GM12878 (cell line): Measurements from ENCODE around the gene WBP11. TPM values are rescaled to one million over a fixed set of nuclear protein-coding genes. Genes with fewer than 3 reads are reported as not detected.

Experiments
- ATAC-seq: fragments of 200-7000 bp; cut with Tn5 transposase; 3 replicates; pipeline ENCODE4 v1.9.1; 2020; ENCODE audit warnings: mild to moderate bottlenecking, moderate library complexity
- BruUV-seq: library from RNA; stranded (reverse); fragments of 400-500 nt; replicated peaks from 2 replicates; lab custom pipeline; 2021; lab: Mats Ljungman, UMichigan
- CTCF ChIA-PET: fragments of 300-600 bp; sonication (Branson Sonifier 250); formaldehyde crosslinking; extraction: SDS; loops from one replicate; lab custom pipeline; 2021; ENCODE audit warnings: inconsistent platforms; lab: Yijun Ruan, JAX
- POLR2A ChIA-PET: fragments of 350-600 bp; formaldehyde crosslinking; extraction: SDS; loops from one replicate; lab custom pipeline; 2021; ENCODE audit warnings: inconsistent platforms; lab: Charles Lee
- RAD21 ChIA-PET: fragments of 300-600 bp; sonication (Branson Sonifier 250); formaldehyde crosslinking; loops from one replicate; lab custom pipeline; 2023; ENCODE audit warnings: antibody characterized with exemption; ENCODE audit not compliant: unreplicated experiment; lab: Charles Lee
- SMC1A ChIA-PET: fragments of 300-600 bp; sonication (Branson Sonifier 250); formaldehyde crosslinking; loops from one replicate; lab custom pipeline; 2023; ENCODE audit not compliant: unreplicated experiment, uncharacterized antibody; lab: Charles Lee
- DNase-seq: peaks from one replicate; pipeline ENCODE4 v3.0.0-alpha.2; 2011; ENCODE audit warnings: low read depth, low spot score
- FAIRE-seq: peaks from 3 replicates; lab custom pipeline; 2011; peaks lifted over from hg19 to GRCh38; lab: Jason Lieb, UNC
- H2AFZ ChIP-seq: 2 replicates; pipeline ENCODE4 v1.6.0; 2011; ENCODE audit warnings: low read depth, low read length, control low read depth; ENCODE audit not compliant: control insufficient read depth
- H3K27ac ChIP-seq: 2 replicates; pipeline ENCODE4 v1.5.1; 2011; ENCODE audit warnings: control low read depth; ENCODE audit not compliant: control insufficient read depth, insufficient read depth
- H3K27me3 ChIP-seq, 2 experiments: replicated peaks in 1 of 2; 2 replicates each; pipeline versions ENCODE4 v1.6.0 to v1.6.1; 2011; ENCODE audit warnings: low read length in 1 of 2; ENCODE audit not compliant: control insufficient read depth in 2 of 2, insufficient read depth in 2 of 2
- H3K36me3 ChIP-seq, 2 experiments: 2 replicates each; pipeline ENCODE4 v1.5.1; 2011; ENCODE audit warnings: low read length in 1 of 2; ENCODE audit not compliant: control insufficient read depth in 2 of 2, insufficient read depth in 2 of 2
- H3K4me1 ChIP-seq: 2 replicates; pipeline ENCODE4 v1.6.1; 2011; ENCODE audit warnings: mild to moderate bottlenecking, low read length, moderate library complexity, mixed read lengths; ENCODE audit not compliant: control insufficient read depth, insufficient read depth
- H3K4me2 ChIP-seq: 2 replicates; pipeline ENCODE4 v1.6.0; 2011; ENCODE audit warnings: control low read depth; ENCODE audit not compliant: control insufficient read depth, insufficient read depth
- H3K4me3 ChIP-seq: fragments of 200-600 bp; sonication (generic); 2 replicates; pipeline ENCODE4 v1.5.1; 2016
- H3K79me2 ChIP-seq: 2 replicates; pipeline ENCODE4 v1.6.0; 2011; ENCODE audit warnings: low read length; ENCODE audit not compliant: control insufficient read depth, insufficient read depth
- H3K9ac ChIP-seq: 2 replicates; pipeline ENCODE4 v1.8.0; 2011; ENCODE audit warnings: low read length, control low read depth, mixed read lengths; ENCODE audit not compliant: control insufficient read depth, insufficient read depth
- H3K9me3 ChIP-seq: replicated peaks from 3 replicates; pipeline ENCODE4 v1.5.1; 2011; ENCODE audit warnings: mild to moderate bottlenecking, low read length; ENCODE audit not compliant: control insufficient read depth, insufficient read depth
- H4K20me1 ChIP-seq: 2 replicates; pipeline ENCODE4 v1.6.0; 2011; ENCODE audit not compliant: control insufficient read depth, insufficient read depth
- ASH2L ChIP-seq: fragments of 300-600, 200-600 bp; sonication (generic); IDR thresholded peaks from 2 replicates; pipeline ENCODE4 v1.6.1; 2017; ENCODE audit warnings: low read depth, mild to moderate bottlenecking, borderline replicate concordance
- CHD2 ChIP-seq: IDR thresholded peaks from 2 replicates; pipeline ENCODE4 v1.6.1; 2011; ENCODE audit warnings: low read depth, low read length, improper control_type of control experiment, borderline replicate concordance
- EGR1 ChIP-seq, 2 experiments: IDR thresholded peaks; 1 replicate in 1 of 2; 2 replicates in 1 of 2; pipeline ENCODE4 v1.6.1; 2011 to 2012; ENCODE audit warnings: low read depth in 2 of 2, low read length in 2 of 2, borderline replicate concordance in 1 of 2, mild to moderate bottlenecking in 1 of 2, moderate library complexity in 1 of 2
- ESRRA ChIP-seq: IDR thresholded peaks from 2 replicates; pipeline ENCODE4 v1.6.1; 2012; ENCODE audit warnings: mild to moderate bottlenecking, low read length, improper control_type of control experiment
- GATAD2B ChIP-seq: fragments of 450-650 bp; conservative IDR thresholded peaks from 2 replicates; pipeline ENCODE4 v1.6.1; 2017; ENCODE audit warnings: low read depth, mild to moderate bottlenecking, moderate library complexity
- HDAC2 ChIP-seq: fragments of 200-600 bp; sonication (generic); IDR thresholded peaks from 2 replicates; pipeline ENCODE4 v1.6.1; 2017
- LARP7 ChIP-seq: fragments of 450-650 bp; IDR thresholded peaks from 2 replicates; pipeline ENCODE4 v1.6.1; 2017; ENCODE audit warnings: mild to moderate bottlenecking
- NBN ChIP-seq: fragments of 450-650 bp; IDR thresholded peaks from 2 replicates; pipeline ENCODE4 v1.6.1; 2016
- RCOR1 ChIP-seq: conservative IDR thresholded peaks from 2 replicates; pipeline ENCODE4 v1.6.1; 2012; ENCODE audit warnings: low read depth, low read length, improper control_type of control experiment
- RFX5 ChIP-seq: IDR thresholded peaks from 2 replicates; pipeline ENCODE4 v1.6.1; 2011; ENCODE audit warnings: low read depth, low read length, improper control_type of control experiment
- SIX5 ChIP-seq: IDR thresholded peaks from 2 replicates; pipeline ENCODE4 v1.6.1; 2011; ENCODE audit warnings: mild to moderate bottlenecking, low read depth, low read length, moderate library complexity; ENCODE audit not compliant: severe bottlenecking
- TARDBP ChIP-seq: IDR thresholded peaks from 2 replicates; pipeline ENCODE4 v1.6.1; 2016; ENCODE audit warnings: borderline replicate concordance
- ZNF384 ChIP-seq: IDR thresholded peaks from 2 replicates; pipeline ENCODE4 v1.6.1; 2012; ENCODE audit warnings: low read depth, mild to moderate bottlenecking, low read length, improper control_type of control experiment, borderline replicate concordance
- WGBS: methylation state at CpG from one replicate; pipeline ENCODE4 v1.1.6; 2016; ENCODE audit warnings: low lambda C conversion rate; ENCODE audit not compliant: insufficient replicate concordance, insufficient coverage; ENCODE audit errors: missing lambda C conversion rate; 5-methylcytosine and 5-hydroxymethylcytosine counted together
- in situ Hi-C: fragments of 300-500 bp; cut with MboI; formaldehyde crosslinking; loops from 9 replicates; pipeline ENCODE4 v1.14.3; 2018; ENCODE audit warnings: mixed read lengths
- intact Hi-C: fragments of 100-400 bp; cut with micrococcal nuclease; formaldehyde crosslinking; loops from one replicate; pipeline ENCODE4 v1.14.2; 2022; ENCODE audit not compliant: unreplicated experiment
- polyA plus RNA-seq, 11 experiments: library from polyadenylated mRNA; depleted of rRNA in 4 of 11; unstranded in 6 of 11; stranded (reverse) in 5 of 11; fragments of >200 nt; fragmentation: Nextera tagmentation in 4 of 11; fragmentation: Illumina TruSeq in 1 of 11; extraction: Ambion mirVana in 4 of 11; extraction: Trizol in 1 of 11; gene quantifications; 1 replicate in 1 of 11; 2 replicates in 10 of 11; pipeline versions ENCODE4 v1.2.1 to v1.2.3, GENCODE V29; 2011 to 2016; ENCODE audit warnings: inconsistent platforms in 2 of 11, missing spikeins in 2 of 11, low read depth in 1 of 11
- total RNA-seq, 4 experiments: library from RNA; depleted of rRNA in 3 of 4; stranded (reverse); fragments of >200 nt in 3 of 4; fragmentation: Illumina TruSeq in 1 of 4; extraction: Trizol in 1 of 4; gene quantifications; 2 replicates each; pipeline versions ENCODE4 v1.2.1 to v1.2.3, GENCODE V29; 2013 to 2021
- TF ChIP-seq, protein P1 (sequence below): fragments of 450-650 bp; IDR thresholded peaks from 2 replicates; pipeline ENCODE4 v1.6.1; 2017; ENCODE audit warnings: mild to moderate bottlenecking
- TF ChIP-seq, protein P2 (sequence below): IDR thresholded peaks from 2 replicates; pipeline ENCODE4 v1.6.1; 2012; ENCODE audit warnings: low read length, inconsistent platforms
- TF ChIP-seq, protein P3 (sequence below): IDR thresholded peaks from 2 replicates; pipeline ENCODE4 v1.6.1; 2012; ENCODE audit warnings: low read depth, low read length, improper control_type of control experiment
- TF ChIP-seq, protein P4 (sequence below): IDR thresholded peaks from 2 replicates; pipeline ENCODE4 v1.6.1; 2012; ENCODE audit warnings: low read depth, low read length, improper control_type of control experiment

WBP11 gene
- total and polyA plus RNA-seq, 10 of the 15 experiments (the other 5 are each of a cell fraction or from before 2014, with no cell fraction given) = 11.5 to 107 (median 29.1) TPM

DNA sequence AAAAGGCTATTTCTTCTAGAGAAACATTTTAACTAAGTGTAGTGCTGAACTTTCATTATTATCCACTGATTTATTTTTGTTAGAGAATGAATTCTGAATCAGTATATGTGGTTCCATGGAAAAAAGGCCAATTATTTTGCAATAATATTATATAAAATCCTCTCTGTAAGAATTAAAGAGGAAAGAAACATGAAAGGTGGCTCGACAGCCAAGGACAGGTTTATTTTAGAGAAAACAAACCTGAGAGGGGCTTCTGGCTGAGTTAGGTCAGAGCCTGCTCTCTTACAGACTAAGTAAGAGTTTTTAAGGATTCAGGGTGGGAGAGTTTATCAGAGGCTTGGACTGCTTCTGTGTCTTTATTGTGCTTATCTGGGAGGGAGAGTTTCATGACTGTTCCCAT lies 60.2 kb downstream of the WBP11 start:
- no peak for FAIRE-seq
- no peaks in the 10 kb centered on the region for H3K79me2 ChIP-seq
- ATAC-seq = no peak
- H3K9ac ChIP-seq = no peak overlapping the region
- no peaks in the 10 kb centered on the region for H3K27me3 ChIP-seq
- H4K20me1 ChIP-seq = no peaks in the 10 kb centered on the region
- no TSS peak for BruUV-seq
- POLR2A ChIA-PET = no interaction called here
- H3K9me3 ChIP-seq = peaks cover 2% of the 10 kb centered on the region; the same call in 2 of the 3 replicates
- TF ChIP-seq, protein P1, sequence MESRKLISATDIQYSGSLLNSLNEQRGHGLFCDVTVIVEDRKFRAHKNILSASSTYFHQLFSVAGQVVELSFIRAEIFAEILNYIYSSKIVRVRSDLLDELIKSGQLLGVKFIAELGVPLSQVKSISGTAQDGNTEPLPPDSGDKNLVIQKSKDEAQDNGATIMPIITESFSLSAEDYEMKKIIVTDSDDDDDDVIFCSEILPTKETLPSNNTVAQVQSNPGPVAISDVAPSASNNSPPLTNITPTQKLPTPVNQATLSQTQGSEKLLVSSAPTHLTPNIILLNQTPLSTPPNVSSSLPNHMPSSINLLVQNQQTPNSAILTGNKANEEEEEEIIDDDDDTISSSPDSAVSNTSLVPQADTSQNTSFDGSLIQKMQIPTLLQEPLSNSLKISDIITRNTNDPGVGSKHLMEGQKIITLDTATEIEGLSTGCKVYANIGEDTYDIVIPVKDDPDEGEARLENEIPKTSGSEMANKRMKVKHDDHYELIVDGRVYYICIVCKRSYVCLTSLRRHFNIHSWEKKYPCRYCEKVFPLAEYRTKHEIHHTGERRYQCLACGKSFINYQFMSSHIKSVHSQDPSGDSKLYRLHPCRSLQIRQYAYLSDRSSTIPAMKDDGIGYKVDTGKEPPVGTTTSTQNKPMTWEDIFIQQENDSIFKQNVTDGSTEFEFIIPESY = no peak
- no peak for TF ChIP-seq LARP7
- TF ChIP-seq CHD2 = no peak
- no peak for TF ChIP-seq HDAC2
- no peak for TF ChIP-seq ZNF384
- TF ChIP-seq GATAD2B = no peak
- no peak for TF ChIP-seq EGR1 (IDR thresholded peaks at IDR 0.05; ENCODE audit: borderline replicate concordance in 1 of 2, low read depth in 2 of 2, low read length in 2 of 2)
- TF ChIP-seq, protein P2, sequence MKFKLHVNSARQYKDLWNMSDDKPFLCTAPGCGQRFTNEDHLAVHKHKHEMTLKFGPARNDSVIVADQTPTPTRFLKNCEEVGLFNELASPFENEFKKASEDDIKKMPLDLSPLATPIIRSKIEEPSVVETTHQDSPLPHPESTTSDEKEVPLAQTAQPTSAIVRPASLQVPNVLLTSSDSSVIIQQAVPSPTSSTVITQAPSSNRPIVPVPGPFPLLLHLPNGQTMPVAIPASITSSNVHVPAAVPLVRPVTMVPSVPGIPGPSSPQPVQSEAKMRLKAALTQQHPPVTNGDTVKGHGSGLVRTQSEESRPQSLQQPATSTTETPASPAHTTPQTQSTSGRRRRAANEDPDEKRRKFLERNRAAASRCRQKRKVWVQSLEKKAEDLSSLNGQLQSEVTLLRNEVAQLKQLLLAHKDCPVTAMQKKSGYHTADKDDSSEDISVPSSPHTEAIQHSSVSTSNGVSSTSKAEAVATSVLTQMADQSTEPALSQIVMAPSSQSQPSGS = no peak
- TF ChIP-seq ESRRA = no peak
- TF ChIP-seq, protein P3, sequence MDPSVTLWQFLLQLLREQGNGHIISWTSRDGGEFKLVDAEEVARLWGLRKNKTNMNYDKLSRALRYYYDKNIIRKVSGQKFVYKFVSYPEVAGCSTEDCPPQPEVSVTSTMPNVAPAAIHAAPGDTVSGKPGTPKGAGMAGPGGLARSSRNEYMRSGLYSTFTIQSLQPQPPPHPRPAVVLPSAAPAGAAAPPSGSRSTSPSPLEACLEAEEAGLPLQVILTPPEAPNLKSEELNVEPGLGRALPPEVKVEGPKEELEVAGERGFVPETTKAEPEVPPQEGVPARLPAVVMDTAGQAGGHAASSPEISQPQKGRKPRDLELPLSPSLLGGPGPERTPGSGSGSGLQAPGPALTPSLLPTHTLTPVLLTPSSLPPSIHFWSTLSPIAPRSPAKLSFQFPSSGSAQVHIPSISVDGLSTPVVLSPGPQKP = no peak
- TF ChIP-seq, protein P4, sequence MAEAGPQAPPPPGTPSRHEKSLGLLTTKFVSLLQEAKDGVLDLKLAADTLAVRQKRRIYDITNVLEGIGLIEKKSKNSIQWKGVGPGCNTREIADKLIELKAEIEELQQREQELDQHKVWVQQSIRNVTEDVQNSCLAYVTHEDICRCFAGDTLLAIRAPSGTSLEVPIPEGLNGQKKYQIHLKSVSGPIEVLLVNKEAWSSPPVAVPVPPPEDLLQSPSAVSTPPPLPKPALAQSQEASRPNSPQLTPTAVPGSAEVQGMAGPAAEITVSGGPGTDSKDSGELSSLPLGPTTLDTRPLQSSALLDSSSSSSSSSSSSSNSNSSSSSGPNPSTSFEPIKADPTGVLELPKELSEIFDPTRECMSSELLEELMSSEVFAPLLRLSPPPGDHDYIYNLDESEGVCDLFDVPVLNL = no peak
- TF ChIP-seq NBN = no peak
- no peak for TF ChIP-seq RCOR1
- no peak for TF ChIP-seq SIX5
- TF ChIP-seq TARDBP = no peak
- no peak for TF ChIP-seq ASH2L
- no peak for TF ChIP-seq RFX5
- TF ChIP-seq, all 136 proteins: peak for 0
- RAD21 ChIA-PET = no interaction called here
- Histone ChIP-seq H3K36me3 (no peaks in the 10 kb centered on the region), H3K4me3 (no peak overlapping the region), H2AFZ (no peak overlapping the region), H3K4me1 (no peaks in the 10 kb centered on the region), H3K27ac (no peak overlapping the region), H3K4me2 (no peak overlapping the region)
- SMC1A ChIA-PET = no interaction called here
- CTCF ChIA-PET = no interaction called here
- in situ Hi-C loops (no loop called here), intact Hi-C loops (no loop called here)
- WGBS = 95% methylated on average over 1 of the region's 1 CpG
- no peak for DNase-seq
